ENCODE measurements around the gene GNB3. TPM values are rescaled to one million over a fixed set of nuclear protein-coding genes. Genes with fewer than 3 reads are reported as not detected.

GNB3 gene
- total and polyA plus RNA-seq, 9 of the 15 experiments (the other 6 are each of a cell fraction or from before 2014, with no cell fraction given) = 1.4 to 5.8 (median 2.0) TPM

DNA sequence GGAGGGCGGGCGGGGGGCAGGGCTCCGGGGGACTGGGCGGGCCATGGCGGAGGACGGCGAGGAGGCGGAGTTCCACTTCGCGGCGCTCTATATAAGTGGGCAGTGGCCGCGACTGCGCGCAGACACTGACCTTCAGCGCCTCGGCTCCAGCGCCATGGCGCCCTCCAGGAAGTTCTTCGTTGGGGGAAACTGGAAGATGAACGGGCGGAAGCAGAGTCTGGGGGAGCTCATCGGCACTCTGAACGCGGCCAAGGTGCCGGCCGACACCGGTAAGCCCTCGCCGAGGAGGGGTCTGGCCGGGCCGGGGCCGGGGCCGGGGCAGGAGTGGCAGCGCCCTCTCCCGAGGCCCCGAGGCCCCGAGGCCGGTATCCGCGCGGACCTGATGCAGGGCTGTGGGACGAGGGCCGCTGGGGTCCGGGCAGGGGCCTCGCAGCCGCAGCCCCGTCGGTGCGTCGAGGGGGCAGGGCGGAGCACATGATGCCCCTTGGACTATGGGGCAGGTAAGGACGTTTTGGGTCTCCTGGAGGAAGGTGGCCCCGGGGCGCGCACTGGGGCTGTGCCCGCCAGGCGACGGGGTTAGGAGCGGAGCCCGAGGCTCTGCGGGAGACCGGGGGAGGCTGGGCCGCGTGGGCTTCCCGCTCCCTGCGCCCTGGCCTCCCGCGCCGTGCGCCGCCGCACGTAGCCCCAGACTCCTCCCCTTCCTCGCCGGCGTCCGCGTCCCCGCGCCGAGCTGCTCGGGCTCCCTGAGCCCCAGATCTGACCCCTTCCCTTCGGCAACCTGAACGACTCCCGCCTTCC lies 26.9 kb downstream of the GNB3 start, which contains the start of gene TPI1 (continued):
- TF ChIP-seq, protein P1, sequence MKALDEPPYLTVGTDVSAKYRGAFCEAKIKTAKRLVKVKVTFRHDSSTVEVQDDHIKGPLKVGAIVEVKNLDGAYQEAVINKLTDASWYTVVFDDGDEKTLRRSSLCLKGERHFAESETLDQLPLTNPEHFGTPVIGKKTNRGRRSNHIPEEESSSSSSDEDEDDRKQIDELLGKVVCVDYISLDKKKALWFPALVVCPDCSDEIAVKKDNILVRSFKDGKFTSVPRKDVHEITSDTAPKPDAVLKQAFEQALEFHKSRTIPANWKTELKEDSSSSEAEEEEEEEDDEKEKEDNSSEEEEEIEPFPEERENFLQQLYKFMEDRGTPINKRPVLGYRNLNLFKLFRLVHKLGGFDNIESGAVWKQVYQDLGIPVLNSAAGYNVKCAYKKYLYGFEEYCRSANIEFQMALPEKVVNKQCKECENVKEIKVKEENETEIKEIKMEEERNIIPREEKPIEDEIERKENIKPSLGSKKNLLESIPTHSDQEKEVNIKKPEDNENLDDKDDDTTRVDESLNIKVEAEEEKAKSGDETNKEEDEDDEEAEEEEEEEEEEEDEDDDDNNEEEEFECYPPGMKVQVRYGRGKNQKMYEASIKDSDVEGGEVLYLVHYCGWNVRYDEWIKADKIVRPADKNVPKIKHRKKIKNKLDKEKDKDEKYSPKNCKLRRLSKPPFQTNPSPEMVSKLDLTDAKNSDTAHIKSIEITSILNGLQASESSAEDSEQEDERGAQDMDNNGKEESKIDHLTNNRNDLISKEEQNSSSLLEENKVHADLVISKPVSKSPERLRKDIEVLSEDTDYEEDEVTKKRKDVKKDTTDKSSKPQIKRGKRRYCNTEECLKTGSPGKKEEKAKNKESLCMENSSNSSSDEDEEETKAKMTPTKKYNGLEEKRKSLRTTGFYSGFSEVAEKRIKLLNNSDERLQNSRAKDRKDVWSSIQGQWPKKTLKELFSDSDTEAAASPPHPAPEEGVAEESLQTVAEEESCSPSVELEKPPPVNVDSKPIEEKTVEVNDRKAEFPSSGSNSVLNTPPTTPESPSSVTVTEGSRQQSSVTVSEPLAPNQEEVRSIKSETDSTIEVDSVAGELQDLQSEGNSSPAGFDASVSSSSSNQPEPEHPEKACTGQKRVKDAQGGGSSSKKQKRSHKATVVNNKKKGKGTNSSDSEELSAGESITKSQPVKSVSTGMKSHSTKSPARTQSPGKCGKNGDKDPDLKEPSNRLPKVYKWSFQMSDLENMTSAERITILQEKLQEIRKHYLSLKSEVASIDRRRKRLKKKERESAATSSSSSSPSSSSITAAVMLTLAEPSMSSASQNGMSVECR (CRISPR knock-in tag; IDR thresholded peaks at IDR 0.05) = peak; percentile 72
- TF ChIP-seq PURB (CRISPR knock-in tag; IDR thresholded peaks at IDR 0.05; ENCODE audit: low read depth) (no peak), DNMT1 (IDR thresholded peaks at IDR 0.05) (no peak), TCF7L2 (IDR thresholded peaks at IDR 0.05; ENCODE audit: low read depth, low read length) (no peak), FOXJ2 (tag; IDR thresholded peaks at IDR 0.05) (no peak), SRF (CRISPR knock-in tag; IDR thresholded peaks at IDR 0.05) (no peak), EZH2 (IDR thresholded peaks at IDR 0.05; ENCODE audit: borderline replicate concordance, low read depth, low read length) (no peak), RB1 (IDR thresholded peaks at IDR 0.05; ENCODE audit: low read depth) (no peak; the same call in 1 of the 2 replicates), ARNT (IDR thresholded peaks at IDR 0.05) (no peak), KLF16 (IDR thresholded peaks at IDR 0.05) (no peak), RBBP5 (IDR thresholded peaks at IDR 0.05; ENCODE audit: borderline replicate concordance, insufficient read depth, low read length, poor library complexity, severe bottlenecking) (peak; percentile 60), ASH1L (IDR thresholded peaks at IDR 0.05; ENCODE audit: borderline replicate concordance, low read depth, partially characterized antibody) (no peak), EGR1 (conservative IDR thresholded peaks at IDR 0.05) (peak; percentile 3; the same call in 1 of the 2 replicates), SNRNP70 (optimal IDR thresholded peaks at IDR 0.05; ENCODE audit: low read depth, low read length) (no peak), MECOM (CRISPR knock-in tag; IDR thresholded peaks at IDR 0.05) (no peak)
- TF ChIP-seq, protein P2, sequence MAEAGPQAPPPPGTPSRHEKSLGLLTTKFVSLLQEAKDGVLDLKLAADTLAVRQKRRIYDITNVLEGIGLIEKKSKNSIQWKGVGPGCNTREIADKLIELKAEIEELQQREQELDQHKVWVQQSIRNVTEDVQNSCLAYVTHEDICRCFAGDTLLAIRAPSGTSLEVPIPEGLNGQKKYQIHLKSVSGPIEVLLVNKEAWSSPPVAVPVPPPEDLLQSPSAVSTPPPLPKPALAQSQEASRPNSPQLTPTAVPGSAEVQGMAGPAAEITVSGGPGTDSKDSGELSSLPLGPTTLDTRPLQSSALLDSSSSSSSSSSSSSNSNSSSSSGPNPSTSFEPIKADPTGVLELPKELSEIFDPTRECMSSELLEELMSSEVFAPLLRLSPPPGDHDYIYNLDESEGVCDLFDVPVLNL (CRISPR knock-in tag; IDR thresholded peaks at IDR 0.05; ENCODE audit: low read depth) = no peak
- TF ChIP-seq, protein P3, sequence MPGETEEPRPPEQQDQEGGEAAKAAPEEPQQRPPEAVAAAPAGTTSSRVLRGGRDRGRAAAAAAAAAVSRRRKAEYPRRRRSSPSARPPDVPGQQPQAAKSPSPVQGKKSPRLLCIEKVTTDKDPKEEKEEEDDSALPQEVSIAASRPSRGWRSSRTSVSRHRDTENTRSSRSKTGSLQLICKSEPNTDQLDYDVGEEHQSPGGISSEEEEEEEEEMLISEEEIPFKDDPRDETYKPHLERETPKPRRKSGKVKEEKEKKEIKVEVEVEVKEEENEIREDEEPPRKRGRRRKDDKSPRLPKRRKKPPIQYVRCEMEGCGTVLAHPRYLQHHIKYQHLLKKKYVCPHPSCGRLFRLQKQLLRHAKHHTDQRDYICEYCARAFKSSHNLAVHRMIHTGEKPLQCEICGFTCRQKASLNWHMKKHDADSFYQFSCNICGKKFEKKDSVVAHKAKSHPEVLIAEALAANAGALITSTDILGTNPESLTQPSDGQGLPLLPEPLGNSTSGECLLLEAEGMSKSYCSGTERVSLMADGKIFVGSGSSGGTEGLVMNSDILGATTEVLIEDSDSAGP (CRISPR knock-in tag; IDR thresholded peaks at IDR 0.05) = no peak
- TF ChIP-seq, protein P4, sequence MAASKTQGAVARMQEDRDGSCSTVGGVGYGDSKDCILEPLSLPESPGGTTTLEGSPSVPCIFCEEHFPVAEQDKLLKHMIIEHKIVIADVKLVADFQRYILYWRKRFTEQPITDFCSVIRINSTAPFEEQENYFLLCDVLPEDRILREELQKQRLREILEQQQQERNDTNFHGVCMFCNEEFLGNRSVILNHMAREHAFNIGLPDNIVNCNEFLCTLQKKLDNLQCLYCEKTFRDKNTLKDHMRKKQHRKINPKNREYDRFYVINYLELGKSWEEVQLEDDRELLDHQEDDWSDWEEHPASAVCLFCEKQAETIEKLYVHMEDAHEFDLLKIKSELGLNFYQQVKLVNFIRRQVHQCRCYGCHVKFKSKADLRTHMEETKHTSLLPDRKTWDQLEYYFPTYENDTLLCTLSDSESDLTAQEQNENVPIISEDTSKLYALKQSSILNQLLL (CRISPR knock-in tag; IDR thresholded peaks at IDR 0.05; ENCODE audit: borderline replicate concordance) = no peak
- TF ChIP-seq, protein P5, sequence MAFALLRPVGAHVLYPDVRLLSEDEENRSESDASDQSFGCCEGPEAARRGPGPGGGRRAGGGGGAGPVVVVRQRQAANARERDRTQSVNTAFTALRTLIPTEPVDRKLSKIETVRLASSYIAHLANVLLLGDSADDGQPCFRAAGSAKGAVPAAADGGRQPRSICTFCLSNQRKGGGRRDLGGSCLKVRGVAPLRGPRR (CRISPR knock-in tag; IDR thresholded peaks at IDR 0.05) = no peak

All from K562 (cell line).